HTR-8/SVneo (cell line): Measurements from ENCODE around the gene LGALS9C.
"Not testable (repeated sequence)": the region's sequence is repeated elsewhere in the genome, so short reads cannot be mapped to it uniquely, and the experiment has no call there.

ENCODE experiments used
- DNase-seq: peaks from one replicate; pipeline ENCODE4 v3.0.0; 2011; ENCODE audit warnings: low spot score, mixed read lengths; ENCODE audit not compliant: insufficient read length
- FAIRE-seq: peaks from 2 replicates; lab custom pipeline; 2011; peaks lifted over from hg19 to GRCh38; lab: Jason Lieb, UNC

The LGALS9C gene

GRCh38 chr17:18526168-18526800, 49.7 kb downstream of the LGALS9C start:
- not testable (repeated sequence) for FAIRE-seq

GRCh38 chr17:18527354-18527753, 50.8 kb downstream of the LGALS9C start:
- FAIRE-seq, DNase-seq: not testable (repeated sequence)

More at GRCh38 chr17:18526168-18526800, 49.7 kb downstream of the LGALS9C start:
- DNase-seq, result not testable (repeated sequence)

- not testable (repeated sequence) for DNase-seq, FAIRE-seq
Measured at GRCh38 chr17:18528435-18528834, 51.8 kb downstream of the LGALS9C start.

GRCh38 chr17:18528899-18529500, 52.4 kb downstream of the LGALS9C start:
- not testable (repeated sequence) for FAIRE-seq, DNase-seq

- not testable (repeated sequence) for DNase-seq, FAIRE-seq
Measured at GRCh38 chr17:18530405-18530804, 53.8 kb downstream of the LGALS9C start.

GRCh38 chr17:18542234-18542633, 65.6 kb downstream of the LGALS9C start:
- not testable (repeated sequence) for FAIRE-seq, DNase-seq

- not testable (repeated sequence) for FAIRE-seq, DNase-seq
Measured at GRCh38 chr17:18542907-18543306, 66.3 kb downstream of the LGALS9C start.
